ENCODE results near the gene ANKRD62.
"Not testable (repeated sequence)": the region's sequence is repeated elsewhere in the genome, so short reads cannot be mapped to it uniquely, and the experiment has no call there.

- TF ChIP-seq, protein P1, sequence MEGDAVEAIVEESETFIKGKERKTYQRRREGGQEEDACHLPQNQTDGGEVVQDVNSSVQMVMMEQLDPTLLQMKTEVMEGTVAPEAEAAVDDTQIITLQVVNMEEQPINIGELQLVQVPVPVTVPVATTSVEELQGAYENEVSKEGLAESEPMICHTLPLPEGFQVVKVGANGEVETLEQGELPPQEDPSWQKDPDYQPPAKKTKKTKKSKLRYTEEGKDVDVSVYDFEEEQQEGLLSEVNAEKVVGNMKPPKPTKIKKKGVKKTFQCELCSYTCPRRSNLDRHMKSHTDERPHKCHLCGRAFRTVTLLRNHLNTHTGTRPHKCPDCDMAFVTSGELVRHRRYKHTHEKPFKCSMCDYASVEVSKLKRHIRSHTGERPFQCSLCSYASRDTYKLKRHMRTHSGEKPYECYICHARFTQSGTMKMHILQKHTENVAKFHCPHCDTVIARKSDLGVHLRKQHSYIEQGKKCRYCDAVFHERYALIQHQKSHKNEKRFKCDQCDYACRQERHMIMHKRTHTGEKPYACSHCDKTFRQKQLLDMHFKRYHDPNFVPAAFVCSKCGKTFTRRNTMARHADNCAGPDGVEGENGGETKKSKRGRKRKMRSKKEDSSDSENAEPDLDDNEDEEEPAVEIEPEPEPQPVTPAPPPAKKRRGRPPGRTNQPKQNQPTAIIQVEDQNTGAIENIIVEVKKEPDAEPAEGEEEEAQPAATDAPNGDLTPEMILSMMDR (IDR thresholded peaks at IDR 0.05), result not testable (repeated sequence)
- not testable (repeated sequence) for TF ChIP-seq POLR2A (IDR thresholded peaks at IDR 0.05)
Measured at GRCh38 chr18:12127647-12128046, 34.0 kb downstream of the ANKRD62 start.
